SJSA1 (cell line): ENCODE results near the gene NFE2L3. TPM values are rescaled to one million over a fixed set of nuclear protein-coding genes. Genes with fewer than 3 reads are reported as not detected.
"Not testable (repeated sequence)": the region's sequence is repeated elsewhere in the genome, so short reads cannot be mapped to it uniquely, and the experiment has no call there.

ENCODE experiments used
- DNase-seq, 2 experiments: peaks; one replicate each; pipeline ENCODE4 v3.0.0-alpha.2; 2015 to 2020; ENCODE audit warnings: low spot score in 2 of 2, low read depth in 1 of 2
- H3K27ac ChIP-seq: fragments of 250-450 bp; sonication (Bioruptor Pico); 2 replicates; pipeline ENCODE4 v1.5.1; 2020; ENCODE audit warnings: mild to moderate bottlenecking, moderate library complexity
- H3K27me3 ChIP-seq: fragments of 250-450 bp; sonication (Bioruptor Pico); replicated peaks from 2 replicates; pipeline ENCODE4 v1.5.1; 2020; ENCODE audit warnings: mild to moderate bottlenecking, moderate library complexity
- H3K36me3 ChIP-seq: fragments of 250-450 bp; sonication (Bioruptor Pico); 2 replicates; pipeline ENCODE4 v1.5.1; 2020; ENCODE audit warnings: mild to moderate bottlenecking
- H3K4me1 ChIP-seq: fragments of 250-450 bp; sonication (Bioruptor Pico); replicated peaks from 2 replicates; pipeline ENCODE4 v1.6.1; 2021; ENCODE audit warnings: mild to moderate bottlenecking
- H3K4me3 ChIP-seq: fragments of 250-450 bp; sonication (Bioruptor Pico); 2 replicates; pipeline ENCODE4 v1.5.1; 2020; ENCODE audit warnings: mild to moderate bottlenecking
- H3K9me3 ChIP-seq: fragments of 250-450 bp; sonication (Bioruptor Pico); replicated peaks from 2 replicates; pipeline ENCODE4 v1.5.1; 2020; ENCODE audit warnings: mild to moderate bottlenecking
- total RNA-seq: library from RNA; depleted of rRNA; stranded (reverse); fragments of >200 nt; shearing (Covaris generic); gene quantifications from 2 replicates; pipeline ENCODE4 v1.2.3, GENCODE V29; 2014

The NFE2L3 gene
- total RNA-seq, 1 experiment from 2014 or later = 17.1 TPM

DNA sequence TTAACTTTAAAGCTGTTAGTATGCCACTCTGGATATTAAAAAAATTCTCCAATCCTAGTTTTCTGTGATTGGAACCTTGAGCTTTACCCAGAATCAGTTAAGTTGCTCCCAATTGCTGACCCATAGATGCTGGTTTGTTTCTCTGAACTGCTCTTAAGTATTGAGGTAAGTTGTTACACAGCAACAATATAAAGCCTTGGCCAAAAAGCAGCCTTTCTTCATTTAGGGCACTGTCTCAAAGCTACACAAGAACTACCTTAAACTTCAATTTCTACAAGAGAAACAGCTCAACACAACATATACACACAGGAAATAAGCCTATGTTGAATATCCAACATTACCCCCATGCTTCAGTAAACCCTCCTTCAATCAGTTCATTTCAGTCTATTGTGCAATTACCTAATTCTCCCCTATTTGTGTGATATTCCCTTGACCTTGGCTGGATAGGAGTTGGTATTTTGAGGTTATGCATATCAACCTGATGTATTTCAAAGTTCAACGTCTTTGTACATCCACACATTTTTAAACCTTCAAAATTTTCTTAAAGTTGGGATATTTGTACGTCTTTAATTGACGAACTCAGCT lies 37.1 kb downstream of the NFE2L3 start:
- no peaks in the 10 kb centered on the region for H3K9me3 ChIP-seq
- H3K4me3 ChIP-seq = no peak overlapping the region
- peaks cover 9% of the 10 kb centered on the region; the same call in 1 of the 2 replicates for H3K27me3 ChIP-seq
- H3K27ac ChIP-seq = peak overlapping the region; percentile 3; the same call in 1 of the 2 replicates
- H3K4me1 ChIP-seq = peaks cover 11% of the 10 kb centered on the region; the same call in 1 of the 2 replicates
- H3K36me3 ChIP-seq = peaks cover 78% of the 10 kb centered on the region
- no peak for DNase-seq

DNA sequence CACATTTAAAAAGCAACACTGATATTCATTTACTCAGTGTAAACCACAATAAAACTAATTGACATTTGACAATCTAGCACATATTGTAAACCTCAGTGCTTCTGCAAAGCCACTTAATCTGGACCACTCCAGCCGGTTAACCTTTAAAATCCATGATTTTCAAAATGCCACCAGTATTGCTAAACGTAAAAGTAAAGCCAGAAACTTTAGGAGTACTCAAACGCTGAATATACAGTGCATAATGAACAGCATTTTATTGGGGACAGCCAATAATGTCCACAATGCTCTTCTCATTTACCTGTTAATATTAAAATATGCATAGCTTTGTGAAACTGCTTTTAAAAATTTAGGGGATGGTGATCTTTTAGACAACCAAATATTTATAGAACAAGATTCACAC lies 37.7 kb downstream of the NFE2L3 start:
- H3K4me1 ChIP-seq = peaks cover 11% of the 10 kb centered on the region; the same call in 1 of the 2 replicates
- no peak overlapping the region for H3K27ac ChIP-seq
- H3K36me3 ChIP-seq = peaks cover 85% of the 10 kb centered on the region
- DNase-seq = no peak
- H3K9me3 ChIP-seq = no peaks in the 10 kb centered on the region
- H3K4me3 ChIP-seq = no peak overlapping the region
- peaks cover 9% of the 10 kb centered on the region; the same call in 1 of the 2 replicates for H3K27me3 ChIP-seq

DNA sequence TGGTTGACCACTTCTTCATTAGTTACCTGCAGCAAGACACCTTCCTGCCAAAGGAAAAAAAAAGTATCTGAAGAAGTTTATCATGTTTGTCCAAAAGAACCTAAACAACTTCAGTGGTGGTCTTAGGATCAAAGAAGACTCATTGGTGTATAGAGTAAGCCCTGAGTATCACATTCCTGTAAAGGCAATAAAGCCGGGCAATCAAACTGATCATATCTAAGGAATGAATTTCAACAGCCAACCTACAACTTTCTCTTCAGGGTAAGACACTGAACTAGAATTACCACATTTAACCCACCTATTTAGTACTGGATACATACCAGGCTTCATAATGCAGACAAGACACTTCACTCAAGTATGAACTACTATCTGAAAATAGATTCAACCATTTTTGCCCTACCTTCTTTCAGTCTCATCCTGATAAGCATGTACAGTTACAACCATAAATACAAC lies 38.4 kb downstream of the NFE2L3 start:
- H3K4me1 ChIP-seq = peaks cover 14% of the 10 kb centered on the region
- no peak for DNase-seq
- peaks cover 9% of the 10 kb centered on the region; the same call in 1 of the 2 replicates for H3K27me3 ChIP-seq
- no peak overlapping the region for H3K4me3 ChIP-seq
- no peaks in the 10 kb centered on the region for H3K9me3 ChIP-seq
- no peak overlapping the region for H3K27ac ChIP-seq
- H3K36me3 ChIP-seq = peaks cover 92% of the 10 kb centered on the region

DNA sequence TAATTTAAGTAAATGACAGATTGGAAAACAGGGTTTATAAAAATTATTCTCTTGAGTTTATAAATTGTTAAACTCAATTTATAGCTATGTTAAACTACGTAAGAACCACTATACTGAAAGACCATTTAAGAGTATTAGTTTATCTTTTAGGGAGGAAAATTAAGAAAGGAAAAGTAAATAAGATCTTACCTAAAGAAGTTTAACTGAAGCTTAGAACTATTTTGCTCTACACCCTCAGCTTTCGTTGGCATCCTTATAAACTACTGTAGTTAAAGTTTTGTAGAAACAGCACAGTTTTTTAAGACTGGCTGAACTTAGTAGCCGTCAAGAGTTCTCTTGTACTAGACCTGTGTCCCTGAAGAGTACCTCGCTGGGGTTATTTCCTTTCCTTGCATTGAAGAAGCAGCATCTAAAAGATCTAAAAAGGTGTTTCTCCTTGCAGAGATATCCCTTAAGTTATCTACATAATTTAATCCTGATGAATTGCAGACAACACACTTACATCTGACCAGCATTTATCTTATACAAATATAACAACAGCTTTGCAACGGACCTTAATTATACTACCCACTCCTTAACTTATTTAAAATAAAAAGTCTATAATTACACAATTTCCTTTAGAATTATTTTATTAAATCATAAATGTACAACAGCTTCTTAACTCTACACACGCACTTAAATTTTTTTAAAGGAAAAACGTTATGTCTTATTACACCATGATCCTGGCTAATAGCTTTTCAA lies 39.4 kb downstream of the NFE2L3 start:
- DNase-seq = no peak
- peaks cover 9% of the 10 kb centered on the region; the same call in 1 of the 2 replicates for H3K27me3 ChIP-seq
- H3K4me1 ChIP-seq = peaks cover 22% of the 10 kb centered on the region
- H3K4me3 ChIP-seq = no peak overlapping the region
- H3K27ac ChIP-seq = no peak overlapping the region
- H3K9me3 ChIP-seq = no peaks in the 10 kb centered on the region
- H3K36me3 ChIP-seq = peaks cover 100% of the 10 kb centered on the region

DNA sequence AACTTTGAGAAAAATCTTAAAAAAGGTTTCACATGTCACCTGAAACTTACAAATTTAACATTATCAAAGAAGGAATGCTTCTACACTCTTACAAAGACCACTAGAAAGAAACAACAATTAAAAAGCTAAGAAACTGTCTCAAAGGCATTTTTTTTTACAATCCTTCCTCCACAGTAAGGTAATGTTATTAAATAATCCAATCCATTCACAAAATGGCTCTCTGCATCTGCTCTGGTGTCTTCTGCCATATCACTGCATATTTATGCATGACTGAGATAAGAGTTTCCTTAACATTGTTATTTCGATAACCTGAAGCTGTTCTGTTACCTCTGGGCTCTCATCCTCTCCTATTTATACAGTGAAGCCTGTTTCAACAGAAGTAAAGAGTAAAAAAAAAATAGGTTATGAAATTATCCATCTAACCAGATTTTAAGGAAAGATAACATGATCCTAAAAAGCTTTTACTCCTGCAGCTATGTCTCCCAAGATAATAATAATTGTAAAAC lies 40.0 kb downstream of the NFE2L3 start:
- Histone ChIP-seq H3K4me3 (no peak overlapping the region), H3K27ac (no peak overlapping the region), H3K27me3 (peaks cover 9% of the 10 kb centered on the region; the same call in 1 of the 2 replicates), H3K9me3 (no peaks in the 10 kb centered on the region), H3K4me1 (peaks cover 28% of the 10 kb centered on the region), H3K36me3 (peaks cover 100% of the 10 kb centered on the region)
- no peak for DNase-seq

DNA sequence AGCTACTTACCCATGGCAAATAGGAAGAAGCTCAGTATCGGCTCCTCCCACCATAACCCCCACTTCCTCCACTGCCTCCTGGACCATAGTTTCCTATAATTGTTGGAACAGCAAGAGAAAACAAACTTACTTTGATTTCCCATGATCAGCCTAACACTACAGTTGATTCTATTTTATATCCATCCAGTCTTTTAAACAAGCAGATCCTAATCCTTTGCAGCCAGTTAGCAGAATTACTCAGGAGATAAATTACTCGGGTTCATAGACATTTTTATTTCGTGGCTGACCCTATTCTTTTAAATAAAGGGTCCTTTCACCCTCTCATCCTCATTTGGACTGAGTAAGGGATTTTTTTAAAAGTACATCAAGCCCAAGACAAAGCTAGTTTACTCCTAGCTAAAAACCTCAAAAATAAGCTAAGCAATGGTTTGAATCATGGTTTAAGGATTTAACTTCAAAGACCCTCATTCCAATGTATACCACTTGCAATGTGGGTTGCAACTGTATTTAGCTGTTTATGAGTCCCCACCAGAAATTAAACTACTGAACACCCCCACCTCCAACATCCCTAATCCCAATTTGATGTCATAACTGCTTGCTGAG lies 40.6 kb downstream of the NFE2L3 start:
- Histone ChIP-seq H3K36me3 (peaks cover 100% of the 10 kb centered on the region), H3K4me3 (no peak overlapping the region), H3K27ac (no peak overlapping the region), H3K27me3 (peaks cover 6% of the 10 kb centered on the region; the same call in 1 of the 2 replicates), H3K9me3 (no peaks in the 10 kb centered on the region), H3K4me1 (peaks cover 29% of the 10 kb centered on the region)
- no peak for DNase-seq

DNA sequence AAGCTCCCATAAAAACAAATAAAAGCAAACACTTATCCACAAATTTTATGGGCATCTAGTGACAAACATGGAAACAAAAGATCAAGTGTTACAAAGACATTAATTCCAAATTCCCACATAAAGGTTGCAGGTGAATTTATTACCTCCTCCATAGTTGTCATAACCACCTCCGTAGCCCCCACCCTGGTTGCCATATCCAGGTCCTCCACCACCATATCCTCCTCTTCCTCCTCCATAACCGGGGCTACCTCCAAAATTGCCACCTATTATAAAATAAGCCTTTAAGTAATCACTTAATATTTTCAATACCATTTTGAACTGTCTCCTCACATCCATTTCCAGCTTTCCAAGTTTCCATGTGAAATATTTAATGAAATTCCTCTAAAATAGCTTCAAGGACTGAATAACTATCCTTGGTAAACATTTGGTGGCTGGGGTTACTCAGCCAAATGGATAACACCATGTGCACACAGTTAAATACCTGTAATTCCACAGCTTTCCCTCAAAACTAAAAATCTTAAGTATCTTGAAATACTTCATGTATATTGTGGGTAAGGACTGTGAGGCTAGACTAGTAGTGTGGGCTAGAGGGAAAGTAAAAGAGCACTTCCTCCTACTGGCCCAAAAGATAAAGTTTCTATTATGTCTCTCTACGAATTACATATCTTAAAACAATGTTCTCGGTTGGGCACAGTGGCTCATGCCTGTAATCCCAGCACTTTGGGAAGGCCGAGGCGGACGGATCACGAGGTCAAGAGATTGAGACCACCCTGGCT lies 41.6 kb downstream of the NFE2L3 start:
- Histone ChIP-seq H3K4me3 (no peak overlapping the region), H3K27me3 (no peaks in the 10 kb centered on the region; the same call in 1 of the 2 replicates), H3K9me3 (no peaks in the 10 kb centered on the region), H3K4me1 (peaks cover 21% of the 10 kb centered on the region), H3K36me3 (peaks cover 100% of the 10 kb centered on the region), H3K27ac (no peak overlapping the region)
- no peak for DNase-seq

DNA sequence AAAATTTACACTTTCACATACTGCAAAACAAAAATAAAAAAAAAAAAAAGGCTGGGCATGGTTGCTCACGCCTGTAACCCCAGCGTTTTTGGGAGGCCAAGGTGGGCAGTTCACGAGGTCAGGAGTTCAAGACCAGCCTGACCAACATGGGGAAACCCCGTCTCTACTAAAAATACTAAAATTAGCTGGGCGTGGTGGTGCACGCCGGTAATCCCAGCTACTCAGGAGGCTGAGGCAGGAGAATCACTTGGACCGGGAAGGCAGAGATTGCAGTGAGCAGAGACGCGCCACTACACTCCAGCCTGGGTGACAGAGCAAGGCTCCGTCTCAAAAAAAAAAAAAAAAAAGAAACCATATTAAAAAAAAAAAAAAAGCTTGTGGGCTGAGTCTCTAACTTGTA lies 42.8 kb downstream of the NFE2L3 start:
- H3K4me3 ChIP-seq, H3K27me3 ChIP-seq, H3K9me3 ChIP-seq, DNase-seq, H3K27ac ChIP-seq: not testable (repeated sequence)
- peaks cover 100% of the 10 kb centered on the region for H3K36me3 ChIP-seq
- peaks cover 21% of the 10 kb centered on the region for H3K4me1 ChIP-seq

DNA sequence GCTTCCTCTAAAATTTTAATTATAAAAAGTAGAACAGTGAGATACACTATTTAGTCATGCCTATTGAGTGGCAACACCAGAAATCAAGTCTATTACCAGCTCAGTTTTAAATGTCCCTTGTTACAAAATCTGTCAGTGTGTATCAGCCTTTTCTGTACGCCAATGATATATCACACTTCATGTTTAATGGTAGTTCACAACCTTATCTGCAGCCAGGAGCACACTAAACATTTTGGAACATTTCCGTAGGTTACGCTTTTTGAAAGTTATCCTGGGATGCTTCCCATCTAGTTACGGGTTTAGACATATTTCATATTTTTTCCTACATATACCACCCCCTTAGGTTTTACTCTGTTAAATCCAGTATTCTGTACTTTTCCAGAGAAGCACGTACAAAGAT lies 43.2 kb downstream of the NFE2L3 start:
- no peak for DNase-seq

DNA sequence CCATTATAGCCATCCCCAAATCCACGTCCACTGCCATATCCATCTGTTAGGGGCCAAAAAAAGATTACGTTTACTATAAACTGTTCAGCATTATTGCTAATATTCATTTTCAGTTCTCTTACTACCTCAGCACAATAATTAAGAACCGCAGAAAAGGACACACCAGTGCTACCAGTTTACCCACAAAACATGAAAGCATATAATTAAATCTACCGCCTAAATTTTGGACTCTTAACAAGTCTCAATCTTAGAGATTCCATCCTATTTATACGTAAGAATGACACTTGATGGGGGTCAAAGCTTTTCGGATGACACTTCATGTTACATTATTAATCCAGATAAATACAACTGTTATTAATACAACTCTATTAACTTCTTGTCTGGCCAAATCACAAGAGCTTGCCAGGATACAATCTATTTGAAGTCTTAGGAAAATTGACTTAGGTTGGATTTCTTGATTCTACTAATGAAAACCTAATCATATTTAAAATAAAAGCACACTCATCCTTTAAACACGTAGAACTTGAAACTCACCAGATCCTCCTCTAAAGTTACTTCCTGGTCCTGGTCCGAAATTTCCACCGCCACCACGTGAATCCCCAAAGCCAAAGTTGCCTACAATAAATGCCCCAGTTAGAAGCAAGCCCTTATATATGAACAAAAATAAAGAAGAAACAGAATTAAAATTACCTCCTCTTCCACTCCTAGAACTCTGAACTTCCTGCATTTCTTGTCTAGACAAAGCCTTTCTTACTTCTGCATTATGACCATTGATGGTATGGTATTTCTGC lies 44.1 kb downstream of the NFE2L3 start:
- Histone ChIP-seq H3K27ac (no peak overlapping the region), H3K4me3 (no peak overlapping the region; the same call in 1 of the 2 replicates), H3K27me3 (no peaks in the 10 kb centered on the region), H3K4me1 (peaks cover 21% of the 10 kb centered on the region), H3K36me3 (peaks cover 95% of the 10 kb centered on the region), H3K9me3 (no peaks in the 10 kb centered on the region)
- peak in 1 of 2 experiments; percentile 2 for DNase-seq

More for the DNA sequence above, 43.2 kb downstream of the NFE2L3 start:
- Histone ChIP-seq H3K36me3 (peaks cover 100% of the 10 kb centered on the region), H3K27ac (no peak overlapping the region), H3K27me3 (no peaks in the 10 kb centered on the region), H3K9me3 (no peaks in the 10 kb centered on the region), H3K4me3 (no peak overlapping the region), H3K4me1 (peaks cover 21% of the 10 kb centered on the region)

DNA sequence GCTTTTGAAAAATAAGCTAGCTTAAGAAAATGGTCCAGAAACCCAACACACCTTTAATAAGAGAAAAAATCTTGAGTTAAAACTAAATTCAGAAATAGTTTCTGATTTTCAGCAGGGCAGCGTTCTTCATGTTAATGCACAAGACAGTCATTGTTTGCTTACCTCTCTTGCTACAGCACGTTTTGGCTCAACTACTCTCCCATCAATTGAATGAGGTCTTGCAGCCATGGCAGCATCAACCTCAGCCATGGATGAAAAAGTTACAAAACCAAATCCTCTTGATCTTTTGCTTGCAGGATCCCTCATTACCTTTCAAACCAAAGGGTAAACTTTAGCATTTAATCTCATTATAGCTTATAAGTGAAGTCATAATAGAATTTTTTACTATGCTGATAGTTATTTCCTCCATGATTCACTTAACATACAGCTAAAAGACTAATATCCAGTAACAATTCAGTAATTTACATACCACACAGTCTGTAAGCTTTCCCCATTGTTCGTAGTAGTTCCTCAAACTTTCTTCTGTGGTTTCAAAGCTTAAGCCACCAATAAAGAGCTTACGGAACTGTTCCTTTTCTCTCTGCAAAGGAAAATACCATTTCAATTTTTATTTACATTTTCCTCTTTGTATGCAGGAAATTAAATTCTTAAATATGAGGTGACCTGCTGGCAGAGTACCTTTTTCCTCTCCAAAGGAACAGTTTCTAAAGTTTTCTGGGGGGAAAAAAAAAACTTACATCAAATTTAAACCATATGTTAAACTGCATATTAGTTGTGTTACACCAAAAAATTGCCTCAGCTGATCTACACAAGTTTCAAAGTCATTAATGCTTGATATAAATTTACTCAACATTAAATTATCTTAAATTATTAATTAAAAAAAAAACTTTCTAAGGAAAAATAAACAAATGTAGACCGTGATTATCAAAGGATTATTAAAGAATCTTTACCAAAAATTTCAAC lies 45.4 kb downstream of the NFE2L3 start:
- Histone ChIP-seq H3K27ac (peak overlapping the region; percentile 3; the same call in 1 of the 2 replicates), H3K4me1 (peaks cover 21% of the 10 kb centered on the region), H3K36me3 (peaks cover 88% of the 10 kb centered on the region), H3K27me3 (no peaks in the 10 kb centered on the region), H3K4me3 (peak overlapping the region; percentile 86), H3K9me3 (no peaks in the 10 kb centered on the region)
- DNase-seq = peak in 1 of 2 experiments; percentile 46
